ENCODE results near the gene FHL1. TPM values are rescaled to one million over a fixed set of nuclear protein-coding genes. Genes with fewer than 3 reads are reported as not detected.
"Not testable (repeated sequence)": the region's sequence is repeated elsewhere in the genome, so short reads cannot be mapped to it uniquely, and the experiment has no call there.

FHL1 gene
- total RNA-seq, 1 experiment from 2014 or later = 0.73 TPM

DNA sequence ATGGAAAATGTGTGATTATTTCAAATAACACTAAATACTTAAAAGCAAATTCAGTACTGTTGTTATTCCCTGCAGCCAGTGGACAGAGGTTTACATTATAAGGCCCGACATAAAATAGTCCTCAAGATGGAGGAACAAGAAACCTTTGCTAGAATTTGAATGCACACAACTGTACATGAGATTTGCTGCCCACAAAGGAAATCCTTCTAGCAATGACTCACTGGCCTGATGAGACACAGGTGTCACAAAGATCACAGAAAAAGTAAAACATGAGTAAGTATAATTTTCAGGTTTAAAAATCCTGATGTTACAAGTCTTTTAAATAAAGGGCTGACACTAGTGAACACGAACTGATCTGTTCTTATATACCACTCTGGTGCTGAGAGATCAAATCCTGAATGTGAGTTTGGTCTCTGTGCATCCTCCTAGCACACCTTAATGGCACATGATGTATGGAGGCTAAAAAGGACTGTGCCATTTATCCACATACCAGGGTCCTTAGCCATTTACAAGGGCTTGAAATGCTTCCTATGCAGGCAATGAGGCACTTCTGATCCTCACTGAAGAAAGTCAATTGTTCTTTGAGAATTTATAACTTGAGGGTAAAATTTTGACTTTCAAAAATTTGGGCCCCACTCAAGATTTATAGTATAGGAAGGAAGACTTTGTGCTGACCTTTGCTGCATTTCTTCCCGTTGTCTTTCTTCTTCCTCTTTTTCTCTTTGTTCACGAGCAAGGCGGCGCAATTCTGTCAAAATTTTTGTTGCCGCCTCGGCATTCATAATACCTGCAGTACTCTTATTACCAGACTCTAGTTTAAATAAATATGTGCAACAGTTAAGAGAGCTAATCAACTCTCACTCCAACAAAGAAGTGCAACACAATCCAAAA, 80.9 kb downstream of the FHL1 start:
- Mint-ChIP-seq H3K4me3 (ENCODE audit: low read depth, unreplicated experiment) (no peak overlapping the region), H3K9me3 (ENCODE audit: low read depth, unreplicated experiment) (no peaks in the 10 kb centered on the region), H3K27ac (ENCODE audit: unreplicated experiment) (no peak overlapping the region), H3K27me3 (ENCODE audit: unreplicated experiment) (no peaks in the 10 kb centered on the region), H3K4me1 (ENCODE audit: low read depth, unreplicated experiment) (no peaks in the 10 kb centered on the region), H3K36me3 (ENCODE audit: insufficient read depth, unreplicated experiment) (peaks cover 5% of the 10 kb centered on the region)
- intact Hi-C loops (cut with micrococcal nuclease; ENCODE audit: unreplicated experiment) = no loop called here
- no peak for DNase-seq
- BruUV-seq (replicated peaks) = no TSS peak
- TF ChIP-seq CTCF (IDR thresholded peaks at IDR 0.05; ENCODE audit: unreplicated experiment) = no peak
- CTCF ChIA-PET = no interaction called here

DNA sequence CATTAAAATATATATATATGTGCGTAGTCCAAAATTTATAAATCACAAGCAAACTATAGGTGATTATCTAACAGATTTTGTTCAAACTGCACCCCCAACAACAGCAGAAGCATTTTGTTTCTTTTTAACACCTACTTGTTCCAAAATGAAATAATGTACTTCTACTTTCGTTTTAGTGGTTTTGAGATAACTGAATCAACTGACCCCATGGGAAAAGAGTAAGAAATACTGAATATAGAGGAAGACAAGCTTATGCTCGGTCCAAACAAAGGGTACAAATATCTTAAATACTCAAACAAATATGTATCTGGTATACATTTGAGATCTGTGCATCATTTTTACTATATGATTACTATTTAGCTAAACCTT, 81.5 kb downstream of the FHL1 start:
- TF ChIP-seq CTCF (IDR thresholded peaks at IDR 0.05; ENCODE audit: unreplicated experiment) = no peak
- H3K4me1 Mint-ChIP-seq (ENCODE audit: low read depth, unreplicated experiment) = no peaks in the 10 kb centered on the region
- H3K9me3 Mint-ChIP-seq (ENCODE audit: low read depth, unreplicated experiment) = no peaks in the 10 kb centered on the region
- peaks cover 5% of the 10 kb centered on the region for H3K36me3 Mint-ChIP-seq (ENCODE audit: insufficient read depth, unreplicated experiment)
- no peaks in the 10 kb centered on the region for H3K27me3 Mint-ChIP-seq (ENCODE audit: unreplicated experiment)
- H3K27ac Mint-ChIP-seq (ENCODE audit: unreplicated experiment) = no peak overlapping the region
- CTCF ChIA-PET = no interaction called here
- no TSS peak for BruUV-seq (replicated peaks)
- no peak overlapping the region for H3K4me3 Mint-ChIP-seq (ENCODE audit: low read depth, unreplicated experiment)
- intact Hi-C loops (cut with micrococcal nuclease; ENCODE audit: unreplicated experiment) = no loop called here
- DNase-seq = no peak

- intact Hi-C loops (cut with micrococcal nuclease; ENCODE audit: unreplicated experiment) = no loop called here
- Mint-ChIP-seq H3K9me3 (ENCODE audit: low read depth, unreplicated experiment) (no peaks in the 10 kb centered on the region), H3K4me1 (ENCODE audit: low read depth, unreplicated experiment) (no peaks in the 10 kb centered on the region), H3K27me3 (ENCODE audit: unreplicated experiment) (no peaks in the 10 kb centered on the region), H3K36me3 (ENCODE audit: insufficient read depth, unreplicated experiment) (no peaks in the 10 kb centered on the region), H3K4me3 (ENCODE audit: low read depth, unreplicated experiment) (no peak overlapping the region), H3K27ac (ENCODE audit: unreplicated experiment) (no peak overlapping the region)
- CTCF ChIA-PET = no interaction called here
- DNase-seq = no peak
- no peak for TF ChIP-seq CTCF (IDR thresholded peaks at IDR 0.05; ENCODE audit: unreplicated experiment)
- BruUV-seq (replicated peaks) = no TSS peak
These were observed 89.7 kb downstream of the FHL1 start for GRCh38 chrX:136237074-136237473.

- DNase-seq; H3K9me3 Mint-ChIP-seq (ENCODE audit: low read depth, unreplicated experiment): not testable (repeated sequence)
These were observed 90.5 kb downstream of the FHL1 start for GRCh38 chrX:136237849-136238248.

DNA sequence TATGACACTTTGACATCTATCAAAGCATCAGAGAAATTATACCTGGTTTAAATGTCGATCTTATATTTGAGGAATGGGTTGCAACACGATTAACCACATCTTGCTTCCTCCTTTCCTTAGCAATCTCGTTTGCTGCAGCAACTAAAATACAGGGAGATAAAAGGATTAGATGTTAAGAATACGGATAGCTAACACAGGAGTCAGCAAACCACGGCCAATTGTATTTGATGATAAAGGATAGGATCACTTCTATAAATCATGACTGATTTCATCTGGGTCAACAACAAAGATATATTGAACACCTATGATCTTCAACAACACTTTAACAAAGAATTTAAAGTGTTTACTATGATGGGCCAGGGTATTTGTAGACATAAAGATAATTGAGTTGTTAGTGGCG, 98.9 kb downstream of the FHL1 start:
- Mint-ChIP-seq H3K36me3 (ENCODE audit: insufficient read depth, unreplicated experiment) (peaks cover 6% of the 10 kb centered on the region), H3K4me1 (ENCODE audit: low read depth, unreplicated experiment) (no peaks in the 10 kb centered on the region), H3K4me3 (ENCODE audit: low read depth, unreplicated experiment) (no peak overlapping the region), H3K27ac (ENCODE audit: unreplicated experiment) (no peak overlapping the region), H3K9me3 (ENCODE audit: low read depth, unreplicated experiment) (no peaks in the 10 kb centered on the region), H3K27me3 (ENCODE audit: unreplicated experiment) (no peaks in the 10 kb centered on the region)
- CTCF ChIA-PET = no interaction called here
- intact Hi-C loops (cut with micrococcal nuclease; ENCODE audit: unreplicated experiment) = no loop called here
- no TSS peak for BruUV-seq (replicated peaks)
- no peak for TF ChIP-seq CTCF (IDR thresholded peaks at IDR 0.05; ENCODE audit: unreplicated experiment)
- DNase-seq = no peak

More at GRCh38 chrX:136237849-136238248, 90.5 kb downstream of the FHL1 start:
- H3K27me3 Mint-ChIP-seq (ENCODE audit: unreplicated experiment); H3K4me3 Mint-ChIP-seq (ENCODE audit: low read depth, unreplicated experiment); CTCF ChIA-PET; H3K27ac Mint-ChIP-seq (ENCODE audit: unreplicated experiment); H3K4me1 Mint-ChIP-seq (ENCODE audit: low read depth, unreplicated experiment); BruUV-seq (replicated peaks); H3K36me3 Mint-ChIP-seq (ENCODE audit: insufficient read depth, unreplicated experiment); intact Hi-C loops (cut with micrococcal nuclease; ENCODE audit: unreplicated experiment): not testable (repeated sequence)
